Endothelial cell of umbilical vein (primary cell): Measurements from ENCODE around the gene ARMCX4. TPM values are rescaled to one million over a fixed set of nuclear protein-coding genes. Genes with fewer than 3 reads are reported as not detected.

Experiments
- BruUV-seq: library from RNA; stranded (reverse); fragments of 400-500 nt; replicated peaks from 2 replicates; lab custom pipeline; 2021; lab: Mats Ljungman, UMichigan
- CTCF ChIA-PET: fragments of 300-600, 350-600 bp; sonication (Branson Sonifier 250); formaldehyde crosslinking; loops from one replicate; lab custom pipeline; 2021; ENCODE audit warnings: antibody characterized with exemption, inconsistent platforms; lab: Charles Lee
- POLR2A ChIA-PET: fragments of 300-600, 350-600 bp; sonication (Branson Sonifier 250); formaldehyde crosslinking; loops from one replicate; lab custom pipeline; 2021; ENCODE audit warnings: antibody characterized with exemption, inconsistent platforms; lab: Charles Lee
- DNase-seq: peaks from one replicate; pipeline ENCODE4 v3.0.0-alpha.2; 2011; ENCODE audit warnings: low read depth, low spot score
- FAIRE-seq: peaks from 2 replicates; lab custom pipeline; 2011; peaks lifted over from hg19 to GRCh38; lab: Jason Lieb, UNC
- H2AFZ ChIP-seq: 2 replicates; pipeline ENCODE4 v1.6.0; 2012; ENCODE audit warnings: low read depth, low read length, control low read depth, inconsistent platforms
- H3K27ac ChIP-seq: 2 replicates; pipeline ENCODE4 v1.5.1; 2011; ENCODE audit warnings: low read depth, mild to moderate bottlenecking, control low read depth, low read length, moderate library complexity; ENCODE audit not compliant: insufficient read depth
- H3K27me3 ChIP-seq, 2 experiments: 2 replicates each; pipeline versions ENCODE4 v1.6.0 to v1.6.1; 2011; ENCODE audit warnings: low read length in 2 of 2, mixed read lengths in 1 of 2; ENCODE audit not compliant: control insufficient read depth in 2 of 2, insufficient read depth in 2 of 2
- H3K36me3 ChIP-seq, 2 experiments: 2 replicates in 1 of 2; 3 replicates in 1 of 2; pipeline ENCODE4 v1.5.1; 2011; ENCODE audit warnings: low read length in 2 of 2, mild to moderate bottlenecking in 1 of 2, moderate library complexity in 1 of 2; ENCODE audit not compliant: control insufficient read depth in 2 of 2, insufficient read depth in 2 of 2; ENCODE audit errors: extremely low read depth in 1 of 2
- H3K4me1 ChIP-seq: 3 replicates; pipeline ENCODE4 v1.5.1; 2011; ENCODE audit warnings: mild to moderate bottlenecking, low read length; ENCODE audit not compliant: control insufficient read depth, insufficient read depth; ENCODE audit errors: extremely low read depth
- H3K4me2 ChIP-seq: 2 replicates; pipeline ENCODE4 v1.6.1; 2011; ENCODE audit warnings: low read length, control low read depth, mixed read lengths; ENCODE audit not compliant: insufficient read depth
- H3K4me3 ChIP-seq, 3 experiments: fragments of 200-600 bp in 1 of 3; sonication (generic), shearing (Covaris generic) in 1 of 3; replicated peaks in 1 of 3; 2 replicates each; pipeline ENCODE4 v1.5.1; 2011 to 2016; ENCODE audit warnings: control low read depth in 3 of 3, low read length in 3 of 3, mild to moderate bottlenecking in 2 of 3, inconsistent platforms in 1 of 3, low read depth in 1 of 3, moderate library complexity in 1 of 3; ENCODE audit not compliant: insufficient read depth in 1 of 3
- H3K79me2 ChIP-seq: 2 replicates; pipeline ENCODE4 v1.6.0; 2012; ENCODE audit warnings: low read length, inconsistent platforms; ENCODE audit not compliant: control insufficient read depth, insufficient read depth
- H3K9ac ChIP-seq: replicated peaks from 2 replicates; pipeline ENCODE3; 2011; ENCODE audit warnings: low read length, control low read depth; ENCODE audit not compliant: insufficient read depth; ENCODE audit errors: extremely low read depth
- H3K9me1 ChIP-seq: replicated peaks from 3 replicates; pipeline ENCODE4 v1.6.0; 2011; ENCODE audit warnings: mild to moderate bottlenecking, low read length; ENCODE audit not compliant: control insufficient read depth, insufficient read depth; ENCODE audit errors: extremely low read depth
- H3K9me3 ChIP-seq: replicated peaks from 2 replicates; pipeline ENCODE4 v1.5.1; 2012; ENCODE audit warnings: low read length, inconsistent platforms; ENCODE audit not compliant: control insufficient read depth, insufficient read depth
- H4K20me1 ChIP-seq: replicated peaks from 2 replicates; pipeline ENCODE3; 2011; ENCODE audit warnings: mild to moderate bottlenecking, low read length; ENCODE audit not compliant: control insufficient read depth, insufficient read depth; ENCODE audit errors: extremely low read depth
- EZH2 ChIP-seq: IDR thresholded peaks from 2 replicates; pipeline ENCODE4 v1.6.1; 2012; ENCODE audit warnings: borderline replicate concordance, low read depth, mild to moderate bottlenecking, moderate library complexity, low read length, inconsistent platforms; ENCODE audit not compliant: severe bottlenecking
- FOS ChIP-seq: IDR thresholded peaks from 2 replicates; pipeline ENCODE4 v1.6.1; 2011; ENCODE audit warnings: mild to moderate bottlenecking, low read length, moderate library complexity, borderline replicate concordance; ENCODE audit not compliant: insufficient read depth
- GATA2 ChIP-seq: IDR thresholded peaks from 2 replicates; pipeline ENCODE4 v1.7.0; 2011; ENCODE audit warnings: low read depth, mild to moderate bottlenecking, moderate library complexity, mixed read lengths, low read length; ENCODE audit not compliant: insufficient read length, insufficient read depth
- JUN ChIP-seq: IDR thresholded peaks from 2 replicates; pipeline ENCODE4 v1.6.1; 2011; ENCODE audit warnings: borderline replicate concordance, low read depth; ENCODE audit not compliant: insufficient read length, insufficient read depth
- MAX ChIP-seq: IDR thresholded peaks from 2 replicates; pipeline ENCODE4 v1.6.1; 2011; ENCODE audit not compliant: insufficient read depth, insufficient read length
- MYC ChIP-seq: IDR thresholded peaks from one replicate; pipeline ENCODE4 v1.6.1; 2011; ENCODE audit warnings: mild to moderate bottlenecking, low read depth, low read length
- POLR2A ChIP-seq: IDR thresholded peaks from 2 replicates; pipeline ENCODE4 v1.6.1; 2012; ENCODE audit warnings: low read depth, mild to moderate bottlenecking, control low read depth, low read length
- POLR2AphosphoS5 ChIP-seq: IDR thresholded peaks from 2 replicates; pipeline ENCODE4 v1.6.1; 2012; ENCODE audit warnings: low read depth, mild to moderate bottlenecking, control low read depth, low read length, moderate library complexity; ENCODE audit not compliant: insufficient read depth
- dilution Hi-C: fragments of 300-500 bp; cut with MboI; formaldehyde crosslinking; loops from one replicate; pipeline ENCODE4 v1.15.0; 2019; ENCODE audit warnings: low sequenced_read_pairs; ENCODE audit not compliant: extremely low pct_ligation_motif_present
- intact Hi-C: fragments of 100-400 bp; cut with micrococcal nuclease; formaldehyde crosslinking; loops from one replicate; pipeline ENCODE4 v1.10.0; 2022
- polyA plus RNA-seq, 4 experiments: library from polyadenylated mRNA; depleted of rRNA in 3 of 4; stranded (reverse) in 3 of 4; unstranded in 1 of 4; fragments of >200 nt; gene quantifications; 2 replicates each; pipeline versions ENCODE4 v1.2.1 to v1.2.3, GENCODE V29; 2011 to 2012; ENCODE audit warnings: missing spikeins in 1 of 4
- total RNA-seq: library from RNA; stranded (reverse); gene quantifications from 2 replicates; pipeline ENCODE4 v1.2.3, GENCODE V29; 2021
- TF ChIP-seq, protein P1 (sequence below), 2 donors: IDR thresholded peaks; 1 replicate in 1 of 2; 2 replicates in 1 of 2; pipeline ENCODE4 v1.5.1; 2011; ENCODE audit warnings: low read length in 2 of 2, mild to moderate bottlenecking in 2 of 2, moderate library complexity in 2 of 2, control low read depth in 1 of 2, inconsistent platforms in 1 of 2, low read depth in 1 of 2; ENCODE audit not compliant: insufficient read depth in 1 of 2; ENCODE audit errors: extremely low read depth in 1 of 2

ARMCX4 gene
- total and polyA plus RNA-seq, 2 donors (not counting 3 experiments of a cell fraction or from before 2014, with no cell fraction given) = 4.7 to 19.9 TPM

DNA sequence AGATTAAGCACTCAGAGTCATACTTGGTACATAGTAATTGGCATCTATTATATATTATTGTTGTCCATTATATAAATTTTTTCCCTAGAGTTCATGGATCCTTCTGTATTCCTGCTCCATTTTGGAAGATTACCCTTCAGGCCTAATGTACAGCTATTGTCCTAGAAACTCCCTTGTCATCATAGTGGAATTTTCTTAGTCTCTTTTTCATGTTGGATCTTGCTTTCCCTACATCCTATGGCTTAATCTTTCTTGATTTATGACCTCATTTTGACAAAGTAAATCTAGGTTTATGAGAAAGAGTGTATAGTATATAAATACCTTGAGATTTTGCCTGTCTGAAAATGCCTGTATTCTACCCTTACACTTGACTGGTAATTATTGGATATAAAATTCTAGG, 22.1 kb downstream of the ARMCX4 start:
- CTCF ChIA-PET = no interaction called here
- no TSS peak for BruUV-seq
- TF ChIP-seq POLR2AphosphoS5 (no peak), GATA2 (no peak), MYC (no peak), JUN (no peak)
- Histone ChIP-seq H3K9ac (no peak overlapping the region), H3K4me3 (no peak overlapping the region), H2AFZ (no peak overlapping the region), H3K79me2 (no peaks in the 10 kb centered on the region), H3K27ac (no peak overlapping the region), H3K36me3 (no peaks in the 10 kb centered on the region), H3K27me3 (no peaks in the 10 kb centered on the region), H3K4me1 (no peaks in the 10 kb centered on the region), H3K9me3 (no peaks in the 10 kb centered on the region), H3K9me1 (no peaks in the 10 kb centered on the region), H4K20me1 (no peaks in the 10 kb centered on the region), H3K4me2 (no peak overlapping the region)
- no peak for DNase-seq
- dilution Hi-C loops (no loop called here), intact Hi-C loops (no loop called here)
- FAIRE-seq = peak; percentile 61
- POLR2A ChIA-PET = no interaction called here

GRCh38 chrX:101507986-101508385, 22.7 kb downstream of the ARMCX4 start:
- dilution Hi-C loops = no loop called here
- no peak for FAIRE-seq
- Histone ChIP-seq H3K4me2 (no peak overlapping the region), H2AFZ (no peak overlapping the region), H3K27me3 (no peaks in the 10 kb centered on the region), H3K4me3 (no peak overlapping the region), H3K9me1 (no peaks in the 10 kb centered on the region), H3K27ac (no peak overlapping the region), H3K79me2 (no peaks in the 10 kb centered on the region), H3K9ac (no peak overlapping the region), H3K36me3 (no peaks in the 10 kb centered on the region), H3K9me3 (no peaks in the 10 kb centered on the region), H3K4me1 (no peaks in the 10 kb centered on the region), H4K20me1 (no peaks in the 10 kb centered on the region)
- ChIA-PET CTCF (no interaction called here), POLR2A (no interaction called here)
- no peak for DNase-seq
- TF ChIP-seq POLR2AphosphoS5 (no peak), MAX (no peak), POLR2A (no peak), MYC (no peak), FOS (no peak), JUN (no peak), GATA2 (no peak), EZH2 (no peak)
- TF ChIP-seq, protein P1, sequence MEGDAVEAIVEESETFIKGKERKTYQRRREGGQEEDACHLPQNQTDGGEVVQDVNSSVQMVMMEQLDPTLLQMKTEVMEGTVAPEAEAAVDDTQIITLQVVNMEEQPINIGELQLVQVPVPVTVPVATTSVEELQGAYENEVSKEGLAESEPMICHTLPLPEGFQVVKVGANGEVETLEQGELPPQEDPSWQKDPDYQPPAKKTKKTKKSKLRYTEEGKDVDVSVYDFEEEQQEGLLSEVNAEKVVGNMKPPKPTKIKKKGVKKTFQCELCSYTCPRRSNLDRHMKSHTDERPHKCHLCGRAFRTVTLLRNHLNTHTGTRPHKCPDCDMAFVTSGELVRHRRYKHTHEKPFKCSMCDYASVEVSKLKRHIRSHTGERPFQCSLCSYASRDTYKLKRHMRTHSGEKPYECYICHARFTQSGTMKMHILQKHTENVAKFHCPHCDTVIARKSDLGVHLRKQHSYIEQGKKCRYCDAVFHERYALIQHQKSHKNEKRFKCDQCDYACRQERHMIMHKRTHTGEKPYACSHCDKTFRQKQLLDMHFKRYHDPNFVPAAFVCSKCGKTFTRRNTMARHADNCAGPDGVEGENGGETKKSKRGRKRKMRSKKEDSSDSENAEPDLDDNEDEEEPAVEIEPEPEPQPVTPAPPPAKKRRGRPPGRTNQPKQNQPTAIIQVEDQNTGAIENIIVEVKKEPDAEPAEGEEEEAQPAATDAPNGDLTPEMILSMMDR (IDR thresholded peaks at IDR 0.05; ENCODE audit: extremely low read depth in 1 of 2, insufficient read depth in 1 of 2, low read depth in 1 of 2, low read length in 2 of 2) = no peak
- intact Hi-C loops = no loop called here
- no TSS peak for BruUV-seq
